ENCODE data around the gene POLR1G. TPM values are rescaled to one million over a fixed set of nuclear protein-coding genes. Genes with fewer than 3 reads are reported as not detected.

Gene POLR1G
- total RNA-seq, 1 donor from 2014 or later = 7.4 TPM

- H3K27me3 Mint-ChIP-seq = no peaks in the 10 kb centered on the region
- no peaks in the 10 kb centered on the region for H3K36me3 Mint-ChIP-seq (ENCODE audit: insufficient read depth)
- peaks cover 18% of the 10 kb centered on the region for H3K4me1 Mint-ChIP-seq (ENCODE audit: low read depth)
- H3K27ac Mint-ChIP-seq = peak overlapping the region; percentile 95
- no peak for TF ChIP-seq CTCF (IDR thresholded peaks at IDR 0.05; ENCODE audit: unreplicated experiment)
- H3K4me3 Mint-ChIP-seq (ENCODE audit: low read depth) = peak overlapping the region; percentile 83
- DNase-seq (ENCODE audit: low spot score, unreplicated experiment) = peak; percentile 89
- no peaks in the 10 kb centered on the region for H3K9me3 Mint-ChIP-seq (ENCODE audit: low read depth)
These were observed 37.2 kb downstream of the POLR1G start for GRCh38 chr19:45443462-45444317.

GRCh38 chr19:45444318-45445041 is 38.0 kb downstream of the POLR1G start:
- H3K27ac Mint-ChIP-seq = peak overlapping the region; percentile 91
- H3K4me1 Mint-ChIP-seq (ENCODE audit: low read depth) = peaks cover 23% of the 10 kb centered on the region
- no peaks in the 10 kb centered on the region for H3K27me3 Mint-ChIP-seq
- DNase-seq (ENCODE audit: low spot score, unreplicated experiment) = peak; percentile 86
- no peaks in the 10 kb centered on the region for H3K9me3 Mint-ChIP-seq (ENCODE audit: low read depth)
- no peaks in the 10 kb centered on the region for H3K36me3 Mint-ChIP-seq (ENCODE audit: insufficient read depth)
- peak; percentile 25 for TF ChIP-seq CTCF (IDR thresholded peaks at IDR 0.05; ENCODE audit: unreplicated experiment)
- H3K4me3 Mint-ChIP-seq (ENCODE audit: low read depth) = peak overlapping the region; percentile 64

- H3K27me3 Mint-ChIP-seq = no peaks in the 10 kb centered on the region
- no peak for DNase-seq (ENCODE audit: low spot score, unreplicated experiment)
- peak overlapping the region; percentile 93 for H3K27ac Mint-ChIP-seq
- peaks cover 24% of the 10 kb centered on the region for H3K4me1 Mint-ChIP-seq (ENCODE audit: low read depth)
- H3K9me3 Mint-ChIP-seq (ENCODE audit: low read depth) = no peaks in the 10 kb centered on the region
- H3K4me3 Mint-ChIP-seq (ENCODE audit: low read depth) = peak overlapping the region; percentile 16
- TF ChIP-seq CTCF (IDR thresholded peaks at IDR 0.05; ENCODE audit: unreplicated experiment) = no peak
- no peaks in the 10 kb centered on the region for H3K36me3 Mint-ChIP-seq (ENCODE audit: insufficient read depth)
These were observed 38.7 kb downstream of the POLR1G start for GRCh38 chr19:45445139-45445538.

GRCh38 chr19:45446295-45446694 is 39.9 kb downstream of the POLR1G start:
- no peak overlapping the region for H3K4me3 Mint-ChIP-seq (ENCODE audit: low read depth)
- DNase-seq (ENCODE audit: low spot score, unreplicated experiment) = no peak
- no peaks in the 10 kb centered on the region for H3K36me3 Mint-ChIP-seq (ENCODE audit: insufficient read depth)
- peak; percentile 24 for TF ChIP-seq CTCF (IDR thresholded peaks at IDR 0.05; ENCODE audit: unreplicated experiment)
- no peaks in the 10 kb centered on the region for H3K9me3 Mint-ChIP-seq (ENCODE audit: low read depth)
- peaks cover 29% of the 10 kb centered on the region for H3K4me1 Mint-ChIP-seq (ENCODE audit: low read depth)
- no peaks in the 10 kb centered on the region for H3K27me3 Mint-ChIP-seq
- H3K27ac Mint-ChIP-seq = no peak overlapping the region

- Mint-ChIP-seq H3K4me3 (ENCODE audit: low read depth) (no peak overlapping the region), H3K36me3 (ENCODE audit: insufficient read depth) (no peaks in the 10 kb centered on the region), H3K9me3 (ENCODE audit: low read depth) (no peaks in the 10 kb centered on the region), H3K27ac (no peak overlapping the region), H3K27me3 (no peaks in the 10 kb centered on the region), H3K4me1 (ENCODE audit: low read depth) (peaks cover 32% of the 10 kb centered on the region)
- no peak for TF ChIP-seq CTCF (IDR thresholded peaks at IDR 0.05; ENCODE audit: unreplicated experiment)
- no peak for DNase-seq (ENCODE audit: low spot score, unreplicated experiment)
These were observed 40.5 kb downstream of the POLR1G start for GRCh38 chr19:45446944-45447343.

Measured in progenitor cell of endocrine pancreas (in vitro differentiated cells).